ENCODE results near the gene CDC14B.
"Not testable (repeated sequence)": the region's sequence is repeated elsewhere in the genome, so short reads cannot be mapped to it uniquely, and the experiment has no call there.

CDC14B gene

DNA sequence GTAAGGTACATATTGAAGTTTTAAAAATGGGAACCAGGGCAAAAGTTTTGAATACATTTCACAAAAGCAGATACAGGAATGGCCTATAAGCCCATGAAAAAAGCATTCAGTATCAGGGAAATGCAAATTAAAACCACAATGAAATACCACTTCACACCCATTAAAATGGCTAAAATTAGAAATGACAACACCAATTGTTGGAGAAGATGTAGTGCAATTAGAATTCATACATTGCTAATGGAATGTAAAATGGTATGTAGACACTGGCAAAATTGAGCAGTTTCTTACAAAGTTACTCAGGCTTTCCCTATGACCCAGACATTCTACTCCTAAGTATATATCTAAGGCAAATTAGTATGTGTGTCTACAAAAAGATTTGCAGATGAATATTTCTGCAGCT, 34.2 kb downstream of the CDC14B start:
- DNase-seq, result no peak

GRCh38 chr9:96582199-96582598, 37.4 kb downstream of the CDC14B start:
- DNase-seq, result not testable (repeated sequence)

- no peak for DNase-seq
Observed at GRCh38 chr9:96581786-96582185, 37.9 kb downstream of the CDC14B start.

DNA sequence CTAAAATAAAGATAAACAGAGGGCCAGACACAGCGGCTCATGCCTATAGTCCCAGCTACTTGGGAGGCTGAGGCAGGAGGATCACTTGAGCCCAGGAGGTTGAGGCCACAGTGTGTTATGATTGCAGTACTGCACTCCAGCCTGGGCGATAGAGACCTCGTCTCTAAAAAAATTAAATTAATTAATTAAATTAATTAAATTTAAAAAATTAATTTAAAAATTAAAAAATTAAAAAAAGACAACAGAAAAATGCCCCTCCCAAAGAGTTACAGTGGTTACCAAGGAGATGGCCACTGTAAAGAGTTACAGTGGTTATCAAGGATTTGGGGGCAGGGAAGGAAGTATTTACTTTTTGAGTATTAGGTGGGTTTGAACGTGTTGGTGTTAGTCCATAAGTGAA, 38.3 kb downstream of the CDC14B start:
- DNase-seq, result no peak

GRCh38 chr9:96574931-96575351, 44.7 kb downstream of the CDC14B start:
- no peak for DNase-seq

GRCh38 chr9:96574455-96574854, 45.2 kb downstream of the CDC14B start:
- no peak for DNase-seq

DNA sequence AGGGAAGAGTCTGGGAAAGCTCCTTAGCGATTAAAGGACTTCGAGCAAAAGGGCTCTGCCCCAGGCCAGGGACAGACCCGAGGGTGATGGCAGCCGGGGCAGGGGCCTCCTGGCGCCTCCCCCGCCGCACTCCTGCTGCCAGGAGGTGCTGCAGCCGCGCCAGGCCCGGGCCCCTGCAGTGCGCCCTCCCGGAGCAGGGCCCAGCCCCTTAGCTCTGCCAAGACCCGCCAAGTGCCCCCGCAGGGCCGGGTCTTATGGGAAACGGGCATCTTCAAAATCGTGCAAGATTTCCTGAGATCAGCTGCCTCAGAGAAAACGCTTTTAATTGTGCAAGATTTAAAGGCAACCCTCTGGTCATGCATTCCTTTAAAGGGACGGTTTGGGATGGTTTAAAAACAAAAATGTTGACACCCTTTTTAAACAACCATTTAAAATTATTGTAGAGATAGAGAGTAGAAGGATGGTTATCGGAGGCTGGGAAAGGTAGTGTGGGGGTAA, 52.4 kb downstream of the CDC14B start:
- DNase-seq, result no peak

DNA sequence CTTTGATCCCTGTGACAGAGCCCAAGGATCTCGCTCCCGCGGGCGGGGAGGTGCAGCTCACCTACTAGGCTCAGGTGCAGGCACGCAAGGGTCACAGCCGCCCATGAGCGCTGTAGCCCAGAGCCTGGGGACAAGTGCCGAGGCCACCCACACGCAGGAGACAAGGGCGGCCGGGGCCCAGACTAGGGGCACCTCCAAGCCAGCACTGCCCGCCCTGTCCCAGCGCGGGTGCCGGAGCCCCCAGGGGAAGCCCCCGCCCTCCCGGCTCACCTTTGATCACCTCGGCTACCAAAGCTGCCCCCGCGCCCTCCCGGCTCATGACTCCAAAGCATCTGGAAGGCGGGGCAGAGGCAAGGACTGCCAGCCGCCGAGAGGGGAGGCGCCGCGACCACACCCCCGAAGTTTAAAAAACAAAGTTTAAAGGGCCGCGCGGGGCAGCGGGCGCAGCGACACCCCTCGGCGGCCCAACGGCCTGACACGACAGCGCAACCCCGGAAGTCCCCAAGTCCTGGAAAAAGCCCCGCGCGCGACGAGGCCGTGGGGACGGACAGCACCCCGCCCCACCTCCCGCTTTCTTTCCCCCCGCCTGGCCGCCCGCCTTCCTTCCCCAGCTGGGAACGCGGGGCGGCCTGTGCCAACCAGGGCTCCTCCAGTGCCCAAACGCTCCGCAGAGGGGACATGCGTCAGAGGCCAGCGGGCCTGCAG, 53.0 kb downstream of the CDC14B start:
- DNase-seq, result peak; percentile 81

DNA sequence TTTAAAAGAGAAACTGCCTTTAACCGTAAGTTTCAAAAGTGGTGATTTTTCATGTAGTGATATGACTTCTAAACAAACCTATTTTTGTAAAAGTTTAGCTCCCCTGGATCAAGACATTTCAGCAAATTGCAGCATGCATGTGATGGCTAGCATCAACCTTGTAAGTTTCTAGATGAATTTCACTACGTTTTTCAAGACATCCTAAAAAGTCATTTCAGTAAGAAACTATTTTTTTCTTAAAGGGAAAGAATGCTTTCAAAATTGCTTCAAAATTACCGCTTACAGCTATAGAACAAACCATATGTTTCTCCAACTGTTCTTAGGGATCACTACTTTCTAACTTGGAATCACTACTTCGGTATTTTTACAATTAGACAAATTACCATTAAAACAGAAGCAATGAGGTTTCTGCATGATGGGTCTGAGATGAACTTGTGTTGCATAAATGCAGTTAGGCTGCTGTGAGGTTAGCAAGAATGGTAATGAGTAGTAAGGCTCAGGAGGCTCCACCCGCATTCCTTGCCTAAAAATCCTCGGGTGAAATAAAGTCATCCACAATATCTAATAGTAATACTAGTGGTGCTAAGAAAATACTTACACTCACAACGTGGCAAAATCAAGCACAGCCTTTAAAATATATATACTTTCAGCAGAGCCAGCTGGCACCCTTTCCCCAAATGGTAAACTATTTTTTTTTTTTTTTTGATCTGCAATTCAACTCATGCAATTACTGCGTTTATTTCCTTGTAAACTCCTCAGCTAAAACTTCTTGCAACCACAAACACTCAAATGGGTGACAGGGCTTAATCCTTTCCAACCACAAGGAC, 53.8 kb downstream of the CDC14B start:
- DNase-seq, result no peak

GRCh38 chr9:96564217-96564616, 55.4 kb downstream of the CDC14B start:
- DNase-seq, result no peak

GRCh38 chr9:96559339-96559943, 60.2 kb downstream of the CDC14B start:
- DNase-seq, result no peak

DNA sequence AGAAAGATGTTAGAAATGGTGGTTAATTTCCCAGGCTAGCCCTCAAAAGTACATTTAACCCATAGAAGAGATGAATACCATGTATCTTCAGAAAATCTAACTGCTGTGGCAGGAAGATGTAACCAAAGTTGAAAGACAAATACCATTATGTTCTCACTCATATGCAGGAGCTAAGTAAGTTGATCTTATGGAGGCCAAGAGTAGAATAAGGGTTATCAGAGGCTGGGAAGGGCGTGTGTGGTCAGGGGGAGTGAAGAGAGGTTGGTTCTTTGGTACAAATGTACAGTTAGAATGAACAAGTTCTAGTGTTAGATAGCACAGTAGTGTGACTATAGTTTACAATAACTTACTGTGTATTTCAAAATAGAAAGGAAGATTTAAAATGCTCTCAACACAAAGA, 61.7 kb downstream of the CDC14B start:
- DNase-seq, result no peak

- no peak for DNase-seq
Observed at GRCh38 chr9:96556701-96557461, 62.8 kb downstream of the CDC14B start.

DNA sequence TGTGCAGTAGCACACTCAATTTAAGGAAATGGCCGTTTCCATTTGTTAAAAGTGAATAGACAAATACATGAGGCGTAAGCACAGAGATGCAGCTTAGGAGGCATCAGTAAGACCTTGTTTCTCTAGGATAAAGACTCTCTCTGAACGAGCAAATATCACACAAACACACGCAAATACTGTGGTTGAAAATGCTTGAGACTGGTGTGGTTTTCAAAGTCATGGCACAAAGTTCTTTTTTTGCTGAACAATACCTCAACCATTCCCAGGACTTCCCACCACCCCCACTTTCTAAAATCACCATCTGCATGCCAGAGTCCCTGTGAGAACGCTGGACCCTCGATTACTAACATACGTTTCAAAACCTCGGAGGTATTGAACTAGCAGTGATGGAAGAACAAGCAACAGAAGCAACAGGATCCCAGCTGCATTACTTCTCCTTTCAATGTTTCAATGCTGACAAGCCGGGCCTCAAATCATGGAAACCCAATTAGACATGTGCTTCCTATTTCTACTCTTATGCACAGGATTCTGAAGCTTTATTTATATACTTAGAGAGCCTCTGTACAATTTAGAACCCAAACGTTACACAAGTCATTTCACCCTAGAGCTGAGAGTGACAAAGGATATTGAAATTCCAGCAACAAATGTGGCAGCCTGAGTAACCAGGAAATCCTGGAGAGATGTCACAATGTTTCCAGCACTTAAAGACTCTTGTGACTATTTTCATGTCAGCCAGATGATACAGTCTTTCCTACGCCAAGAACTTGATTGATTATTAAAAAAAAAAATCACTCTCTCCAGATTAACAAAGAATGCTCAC, 63.9 kb downstream of the CDC14B start:
- DNase-seq, result no peak

GRCh38 chr9:96554801-96555566, 64.7 kb downstream of the CDC14B start:
- DNase-seq, result no peak

DNA sequence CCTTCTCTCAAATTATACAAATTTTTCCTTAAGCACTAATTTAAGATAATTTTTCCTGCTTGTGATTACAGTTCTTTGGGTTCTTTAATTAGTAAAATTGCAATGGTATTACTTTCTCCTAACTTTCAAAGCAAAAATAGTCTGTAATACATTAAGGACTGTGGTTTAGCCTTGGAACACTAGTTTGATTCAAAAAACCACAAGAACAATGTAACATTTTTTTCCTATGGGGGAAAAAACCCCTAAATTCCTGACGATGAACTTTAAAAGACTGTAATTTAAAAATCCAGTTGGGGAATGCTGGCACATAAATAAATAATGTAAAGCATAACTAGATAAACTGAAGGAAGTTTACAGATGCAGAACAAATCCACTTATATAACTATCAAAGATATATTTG, 65.3 kb downstream of the CDC14B start:
- DNase-seq, result no peak

DNA sequence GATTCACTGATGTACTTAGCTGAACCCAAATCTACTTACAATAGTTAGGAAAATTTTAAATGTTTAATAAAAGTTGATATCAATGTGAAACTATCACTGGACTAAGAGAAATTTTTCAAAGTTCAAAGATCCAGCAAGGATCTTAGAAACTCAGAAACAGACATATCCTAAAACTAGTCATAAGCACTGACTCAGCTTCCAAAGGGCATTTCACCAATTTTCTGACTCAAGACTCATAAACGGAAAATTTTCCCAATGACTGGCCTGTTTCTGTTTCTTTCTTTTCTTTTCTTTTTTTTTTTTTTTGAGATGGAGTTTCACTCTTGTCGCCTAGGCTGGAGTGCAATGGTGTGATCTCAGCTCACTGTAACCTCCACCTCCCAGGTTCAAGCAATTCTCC, 66.6 kb downstream of the CDC14B start:
- no peak for DNase-seq

DNA sequence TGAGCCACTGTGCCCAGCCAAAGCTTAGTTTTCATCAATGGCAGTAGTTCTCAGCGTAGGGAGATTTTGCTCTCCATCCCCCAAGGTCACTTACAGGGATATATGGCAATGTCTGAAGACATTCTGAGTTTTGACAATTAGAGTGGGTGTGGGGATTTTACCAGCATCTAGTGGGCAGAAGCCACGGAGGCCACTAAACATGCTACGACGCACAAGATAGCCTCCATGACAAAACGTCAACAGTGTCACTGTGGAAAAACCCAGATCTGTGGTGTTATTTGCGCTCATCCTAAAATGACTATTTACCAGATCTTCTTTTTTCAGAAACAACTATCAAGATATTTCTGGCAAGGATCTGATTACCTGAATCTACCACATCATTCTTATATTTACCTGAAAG, 68.2 kb downstream of the CDC14B start:
- DNase-seq, result no peak

DNA sequence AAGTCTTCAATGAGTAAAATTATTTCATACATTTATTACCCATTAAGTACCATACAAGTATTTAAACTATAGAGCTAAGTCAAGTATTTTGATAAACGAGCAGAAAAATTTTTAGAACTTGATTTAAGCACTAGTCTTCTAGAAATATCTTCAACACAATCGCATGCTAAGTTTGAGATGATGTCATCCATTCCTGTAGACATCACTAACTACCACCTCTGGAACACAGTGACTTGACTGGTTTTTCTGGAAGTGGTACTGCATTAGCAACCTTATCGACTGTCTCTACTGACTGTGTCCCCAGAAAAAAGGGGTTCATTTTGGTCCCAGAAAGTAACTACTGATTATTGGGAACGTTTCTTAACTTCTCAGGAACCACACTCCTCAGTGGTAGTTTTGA, 69.0 kb downstream of the CDC14B start:
- no peak for DNase-seq

DNA sequence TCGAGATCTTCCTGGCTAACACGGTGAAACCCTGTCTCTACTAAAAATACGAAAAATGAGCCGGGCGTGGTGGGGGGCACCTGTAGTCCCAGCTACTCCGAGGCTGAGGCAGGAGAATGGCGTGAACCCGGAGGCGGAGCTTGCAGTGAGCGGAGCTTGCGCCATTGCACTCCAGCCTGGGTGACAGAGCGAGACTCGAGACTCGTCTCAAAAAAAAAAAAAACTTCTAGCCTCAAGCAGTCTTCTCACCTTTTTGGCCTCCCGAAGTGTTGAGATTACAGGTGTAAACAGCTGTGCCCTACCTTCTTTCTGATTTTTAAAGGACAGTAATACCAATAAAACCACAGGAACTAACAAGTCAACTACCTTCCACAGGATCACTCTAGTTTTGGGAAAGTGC, 76.5 kb downstream of the CDC14B start:
- DNase-seq, result not testable (repeated sequence)

DNA sequence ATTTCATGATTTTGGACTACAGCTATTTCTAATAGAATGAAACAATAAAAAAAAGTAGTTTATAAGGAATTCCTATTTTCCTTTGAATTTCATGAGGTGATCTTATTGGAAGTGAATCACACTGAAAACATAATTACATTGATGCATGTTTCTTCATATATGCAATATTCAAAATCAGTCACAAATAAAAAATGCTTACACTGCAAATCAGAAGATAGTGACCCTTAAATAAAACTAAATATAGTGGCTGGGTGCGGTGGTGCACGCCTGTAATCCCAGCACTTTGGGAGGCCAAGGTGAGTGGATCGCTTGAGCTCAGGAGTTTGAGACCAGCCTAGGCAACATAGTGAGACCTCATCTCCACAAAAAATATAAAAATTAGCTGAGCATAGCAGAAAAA, 79.5 kb downstream of the CDC14B start:
- no peak for DNase-seq
